GM18517 (cell line): ENCODE data around the gene CUL9.

Experiments used
- ATAC-seq: cut with Tn5 transposase; IDR thresholded peaks from one replicate; pipeline ENCODE4 v1.9.1; 2021; ENCODE audit warnings: mild to moderate bottlenecking, moderate library complexity; ENCODE audit not compliant: unreplicated experiment

CUL9 gene

GRCh38 chr6:43226192-43226851 is 44.3 kb downstream of the CUL9 start:
- ATAC-seq, result no peak

DNA sequence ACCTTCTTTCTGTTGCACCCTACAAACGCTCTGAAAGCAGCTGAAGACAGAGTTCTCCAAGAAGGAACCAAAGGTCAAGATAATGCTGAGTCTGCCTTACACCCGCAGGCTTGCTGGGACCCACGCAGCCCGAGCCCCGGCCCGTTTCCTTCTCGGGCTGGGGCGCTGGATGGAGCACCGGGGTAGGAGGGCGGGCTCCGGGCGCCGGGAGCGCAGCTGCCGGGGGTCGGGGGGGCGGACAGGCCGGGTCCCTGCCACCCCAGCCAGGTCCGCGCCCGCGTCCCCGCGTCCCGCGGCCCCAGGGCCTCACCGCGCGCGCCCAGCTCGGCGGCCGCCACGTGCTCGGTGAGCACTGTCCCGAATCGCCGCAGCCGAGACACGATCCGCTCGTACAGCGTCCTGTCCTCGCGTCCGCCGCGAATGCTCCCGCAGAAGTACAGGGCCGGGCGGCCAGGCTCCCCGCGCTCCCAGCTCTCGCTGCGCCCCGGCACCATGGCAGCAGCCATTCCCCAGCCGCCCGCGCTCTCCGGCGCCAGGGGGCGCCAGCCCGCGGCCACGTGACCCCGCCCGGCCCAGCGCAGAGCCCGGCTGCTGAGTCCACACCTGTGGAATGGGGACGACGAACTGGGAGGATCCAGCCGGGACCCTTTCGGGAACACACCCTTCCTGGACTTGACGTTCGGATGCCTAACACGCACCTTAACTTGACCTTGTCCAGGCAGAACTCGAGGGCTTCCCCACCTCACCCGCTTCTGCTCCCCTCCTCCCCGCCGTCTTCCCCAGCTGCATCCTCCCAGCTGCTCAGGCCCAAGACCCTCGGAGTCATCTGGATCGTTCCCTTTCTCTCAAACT is 47.2 kb downstream of the CUL9 start, which contains the start of gene DNPH1:
Gene DNPH1, minus strand, starts transcription at position 531 of the 852 bp plus-strand sequence. Its CDS starts 25 bp downstream, at position 506.
- peak; percentile 68 for ATAC-seq

DNA sequence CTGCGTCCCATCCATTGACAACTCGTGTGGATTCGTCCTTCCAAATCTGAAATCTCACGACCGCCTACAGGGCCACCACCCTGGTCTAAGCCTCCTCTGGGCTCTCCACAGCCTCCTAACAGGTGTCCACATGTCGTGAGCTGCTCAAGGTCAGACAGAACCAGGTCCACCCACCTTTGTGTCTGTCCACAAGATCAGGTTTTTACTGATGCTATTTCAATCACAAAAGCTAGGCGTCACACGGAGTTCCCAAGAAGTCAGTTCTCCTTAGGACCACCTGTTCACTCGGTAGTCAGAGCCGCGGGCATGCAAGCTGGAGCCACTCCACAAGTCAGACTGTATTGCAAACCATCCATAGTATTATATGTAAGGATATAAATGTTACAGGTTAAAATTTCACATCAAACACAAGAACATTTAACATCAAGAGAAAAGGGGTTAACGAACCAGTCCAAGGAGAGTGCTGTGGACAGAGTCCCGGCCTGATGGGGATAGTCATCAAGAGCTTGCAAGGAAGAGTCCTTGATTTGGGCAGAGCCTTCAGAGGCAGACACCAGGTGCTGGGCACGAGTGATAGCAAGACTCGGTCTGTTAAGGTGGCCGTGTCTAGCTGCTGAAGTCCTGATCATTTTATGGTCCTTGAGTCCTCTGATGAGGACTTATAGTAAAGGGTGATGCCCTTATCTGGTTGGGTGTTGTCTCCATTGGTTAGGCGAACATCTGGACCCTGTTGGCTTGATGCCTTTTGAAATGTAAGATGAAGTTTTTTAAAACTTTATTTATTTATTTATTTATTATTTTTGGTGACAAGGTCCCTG is 48.0 kb downstream of the CUL9 start:
- no peak for ATAC-seq

DNA sequence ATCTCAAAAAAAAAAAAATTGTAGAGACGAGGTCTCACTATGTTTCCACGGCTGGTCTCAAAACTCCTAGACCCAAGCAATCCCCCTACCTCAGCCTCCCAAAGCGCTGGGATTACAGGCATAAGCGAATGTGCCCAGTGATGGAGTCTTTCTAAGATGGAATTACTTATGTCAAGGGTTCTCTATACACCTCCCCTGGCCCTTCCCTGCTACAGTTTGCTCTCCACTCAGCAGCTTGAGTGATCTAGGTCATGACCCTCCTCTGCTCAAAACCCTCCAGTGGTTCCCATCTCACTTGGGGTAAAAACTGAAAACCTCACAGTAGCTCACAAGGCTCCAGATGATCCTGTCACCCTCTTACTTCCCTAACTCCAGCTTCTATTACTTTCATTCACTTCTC is 49.1 kb downstream of the CUL9 start:
- ATAC-seq, result no peak

DNA sequence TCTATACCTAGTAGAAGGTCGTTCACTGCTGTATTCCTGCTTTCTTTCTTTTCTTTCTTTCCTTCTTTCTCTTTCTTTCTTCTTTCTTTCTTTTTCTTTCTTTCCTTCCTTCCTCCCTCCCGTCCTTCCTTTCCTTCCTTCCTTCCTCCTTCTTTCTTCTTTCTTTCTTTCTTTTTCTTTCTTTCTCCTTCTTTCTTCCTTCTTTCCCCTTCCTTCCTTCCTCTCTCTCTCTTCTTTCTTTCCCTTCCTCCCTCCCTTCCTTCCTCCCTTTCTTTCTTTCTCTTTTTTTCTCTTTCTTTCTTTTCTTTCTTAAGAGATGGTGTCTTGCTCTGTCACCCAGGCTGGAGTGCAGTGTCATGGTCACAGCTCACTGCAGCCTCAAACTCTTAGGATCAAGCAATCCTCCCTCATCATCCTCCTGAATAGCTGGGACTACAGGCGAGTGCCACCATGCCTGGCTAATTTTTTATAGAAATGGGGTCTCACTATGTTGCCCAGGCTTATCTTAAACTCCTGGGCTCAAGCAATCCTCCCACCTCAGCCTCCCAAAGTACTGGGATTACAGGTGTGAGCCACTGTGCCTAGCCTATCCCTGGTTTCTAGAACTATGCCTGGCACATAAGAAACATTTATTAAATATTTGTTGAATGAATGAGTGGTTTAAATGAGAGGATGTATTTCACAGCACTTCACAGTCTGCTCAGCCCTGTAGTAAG is 49.9 kb downstream of the CUL9 start:
- no peak for ATAC-seq

DNA sequence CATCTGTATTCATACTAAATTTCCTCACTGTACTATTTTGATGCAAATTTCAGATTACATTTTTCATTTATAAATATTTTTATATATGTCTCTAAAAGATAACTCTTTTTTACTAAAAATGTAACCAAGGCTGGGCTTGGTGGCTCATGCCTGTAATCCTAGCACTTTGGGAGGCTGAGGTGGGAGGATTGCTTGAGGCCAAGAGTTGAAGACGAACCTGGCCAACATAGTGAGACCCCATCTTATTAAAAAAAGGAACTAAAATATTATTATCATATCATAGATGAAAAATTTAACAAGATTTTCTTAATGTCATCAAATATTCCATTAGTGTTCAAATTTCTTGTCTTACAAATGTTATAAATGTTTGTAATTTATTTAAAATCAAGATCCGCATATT is 53.8 kb downstream of the CUL9 start:
- no peak for ATAC-seq

DNA sequence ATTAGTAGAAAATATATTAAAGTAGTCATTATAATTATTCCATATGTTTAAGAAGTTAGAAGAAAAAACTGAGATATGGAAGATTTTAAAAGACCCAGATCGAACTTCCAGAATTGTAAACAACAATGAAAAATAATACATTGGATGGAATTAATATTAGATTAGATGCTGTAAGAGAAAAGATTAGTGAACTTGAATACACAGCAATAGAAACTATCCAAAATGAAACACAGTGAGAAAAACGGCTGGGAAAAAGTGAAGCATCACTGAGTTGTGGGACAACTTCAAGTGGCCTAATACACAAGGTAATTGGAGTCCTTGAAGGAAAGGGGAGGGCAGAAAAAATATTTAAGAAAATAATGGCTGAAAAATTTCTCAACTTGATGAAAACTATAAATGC is 57.1 kb downstream of the CUL9 start:
- ATAC-seq, result no peak

DNA sequence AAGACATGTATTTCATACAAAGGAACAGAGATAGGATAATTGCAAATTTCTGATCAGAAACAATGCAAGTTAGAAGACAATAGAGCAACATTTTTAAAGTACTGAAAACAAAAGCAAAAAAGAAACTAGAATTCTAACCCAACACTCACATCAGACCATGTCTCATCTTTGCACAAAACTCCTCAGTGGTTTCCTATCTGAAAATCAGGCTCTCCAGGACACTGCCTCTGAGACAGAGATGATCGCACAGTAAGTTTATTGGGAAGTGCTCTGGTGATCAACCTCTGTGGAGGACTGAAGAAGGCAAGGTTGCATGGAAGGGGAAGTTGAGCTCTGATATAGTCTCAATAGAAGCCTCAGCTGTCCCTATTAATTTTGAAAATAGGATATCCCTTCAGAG is 59.0 kb downstream of the CUL9 start:
- no peak for ATAC-seq

DNA sequence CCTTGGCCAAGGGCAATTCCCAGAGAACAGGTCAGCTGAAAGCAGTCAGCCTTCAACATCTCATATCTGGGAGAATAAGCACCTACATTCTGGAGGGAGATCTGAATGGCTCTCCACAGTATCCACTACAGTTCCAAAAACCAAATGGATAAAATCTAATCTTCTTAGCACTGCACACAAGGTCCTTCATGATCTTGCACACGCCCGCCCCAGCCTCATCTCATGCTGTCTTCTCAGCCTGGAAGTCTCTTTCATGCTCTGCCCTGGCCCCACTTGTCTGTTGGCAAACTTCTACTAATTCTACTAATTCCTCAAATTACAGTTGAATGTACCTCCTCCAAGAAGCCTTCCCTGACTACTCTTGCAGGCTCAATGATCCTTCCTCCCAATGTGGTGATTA is 59.5 kb downstream of the CUL9 start:
- ATAC-seq, result no peak

GRCh38 chr6:43242908-43243663 is 61.1 kb downstream of the CUL9 start, which contains the start of gene TTBK1:
Gene TTBK1, plus strand, starts transcription at chr6:43243481. Its CDS starts 3,180 bp downstream, at chr6:43246661.
- no peak for ATAC-seq

DNA sequence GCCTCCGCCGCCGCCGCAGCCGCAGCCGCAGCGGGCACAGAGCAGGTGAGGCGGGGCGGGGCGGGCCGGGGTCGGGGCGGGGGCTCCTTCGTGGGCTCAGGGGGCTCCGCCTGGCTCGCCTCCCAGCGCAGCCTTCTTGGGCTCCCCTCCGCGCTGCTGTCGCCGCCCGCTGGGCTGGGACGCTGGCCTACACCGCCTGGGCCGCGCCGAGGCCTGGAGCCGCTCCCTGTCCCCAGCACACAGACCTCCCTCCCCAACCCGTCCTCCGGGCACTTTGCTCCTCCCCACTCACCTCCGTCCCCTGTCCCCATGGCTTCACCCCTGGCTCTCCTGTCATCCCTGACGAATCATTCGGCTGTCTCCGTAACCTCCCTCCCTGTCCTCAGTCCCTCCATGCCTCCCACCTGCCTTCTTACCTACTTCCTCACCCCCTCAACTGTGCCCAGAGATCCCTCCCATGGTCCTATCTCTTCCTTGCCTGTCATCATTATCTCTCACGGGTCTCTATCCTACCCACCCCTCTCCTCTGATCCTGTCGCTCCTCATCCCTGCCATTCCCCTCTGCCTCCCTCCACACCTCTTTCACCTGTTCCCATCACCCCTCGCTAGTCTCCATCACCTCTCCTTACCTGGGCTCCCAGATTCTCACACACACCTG is 61.8 kb downstream of the CUL9 start:
- ATAC-seq, result no peak

GRCh38 chr6:43246301-43247113 is 64.5 kb downstream of the CUL9 start:
- peak; percentile 44 for ATAC-seq

GRCh38 chr6:43247114-43247999 is 65.4 kb downstream of the CUL9 start:
- peak; percentile 72 for ATAC-seq

DNA sequence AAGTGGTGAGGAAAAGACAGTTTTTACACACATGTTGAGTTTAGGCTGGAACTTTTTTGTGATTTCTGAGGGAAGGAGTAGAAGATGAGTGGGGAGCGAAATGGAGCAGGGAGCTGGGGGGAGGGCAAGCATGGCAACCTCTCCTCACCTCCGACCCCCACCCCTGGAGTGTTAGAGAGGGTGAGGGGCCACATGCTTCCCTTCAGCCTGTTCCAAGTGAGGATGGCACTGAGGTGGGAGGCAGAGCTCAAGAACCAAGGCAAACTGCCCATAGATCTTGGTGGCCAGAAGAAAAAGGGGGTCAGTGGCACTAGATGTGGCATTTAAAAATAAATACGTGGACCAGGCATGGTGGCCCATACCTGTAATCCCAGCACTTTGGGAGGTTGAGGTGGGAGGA is 66.1 kb downstream of the CUL9 start:
- ATAC-seq, result no peak

GRCh38 chr6:43248791-43249190 is 66.8 kb downstream of the CUL9 start:
- ATAC-seq, result no peak

DNA sequence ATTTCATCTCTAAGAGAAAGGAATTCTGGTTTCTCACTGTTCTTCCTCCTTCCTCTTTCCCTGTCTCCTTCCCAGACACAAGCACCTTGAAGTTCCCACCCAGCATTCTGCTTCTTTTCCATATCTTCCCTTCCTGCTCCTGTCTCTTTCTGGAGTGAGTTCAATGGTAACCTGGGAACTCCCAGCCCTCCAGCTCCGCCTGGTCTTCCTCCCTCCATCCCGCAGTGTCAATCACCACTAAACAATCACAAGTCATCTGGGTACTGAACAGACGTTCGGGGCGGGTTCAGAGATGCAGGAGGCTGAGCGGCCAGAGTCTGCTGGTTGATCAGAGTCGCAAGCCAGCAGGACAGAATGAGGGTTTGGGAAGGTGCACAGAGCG is 69.0 kb downstream of the CUL9 start:
- no peak for ATAC-seq

- no peak for ATAC-seq
Measured at GRCh38 chr6:43253401-43253800, 71.4 kb downstream of the CUL9 start.
